ENCODE results near the gene OGN.
"Not testable (repeated sequence)": the region's sequence is repeated elsewhere in the genome, so short reads cannot be mapped to it uniquely, and the experiment has no call there.

OGN gene

GRCh38 chr9:92404042-92404836, at the start of gene OGN:
TSS of gene OGN (minus strand) at chr9:92404578. CDS start at chr9:92403407, 1,171 bp downstream.
- no peak for DNase-seq

- no peak for DNase-seq
Observed at GRCh38 chr9:92446536-92446935, 42.2 kb upstream of the OGN start.

GRCh38 chr9:92444841-92445240, 40.5 kb upstream of the OGN start:
- DNase-seq: no peak

GRCh38 chr9:92440751-92441046, 36.3 kb upstream of the OGN start:
- no peak for DNase-seq

- DNase-seq: no peak
Observed at GRCh38 chr9:92439921-92440750, 35.8 kb upstream of the OGN start.

GRCh38 chr9:92438900-92439526, 34.6 kb upstream of the OGN start:
- DNase-seq: no peak

GRCh38 chr9:92435263-92435662, 30.9 kb upstream of the OGN start:
- DNase-seq: no peak

- DNase-seq: no peak
Observed at GRCh38 chr9:92432972-92433548, 28.7 kb upstream of the OGN start.

GRCh38 chr9:92432350-92432749, 28.0 kb upstream of the OGN start:
- no peak for DNase-seq

- no peak for DNase-seq
Observed at GRCh38 chr9:92429836-92430235, 25.5 kb upstream of the OGN start.

GRCh38 chr9:92426501-92427145, 22.2 kb upstream of the OGN start:
- peak; percentile 12 for DNase-seq

- no peak for DNase-seq
Observed at GRCh38 chr9:92425474-92425873, 21.1 kb upstream of the OGN start.

GRCh38 chr9:92424340-92424739, 20.0 kb upstream of the OGN start, which contains the start of gene OMD:
TSS of gene OMD (minus strand) at chr9:92424471. CDS start at chr9:92417558, 6,913 bp downstream.
- DNase-seq: no peak

GRCh38 chr9:92423612-92424011, 19.2 kb upstream of the OGN start:
- DNase-seq: no peak

- DNase-seq: no peak
Observed at GRCh38 chr9:92422611-92423338, 18.4 kb upstream of the OGN start.

GRCh38 chr9:92414566-92414965, 10.2 kb upstream of the OGN start:
- DNase-seq: no peak

GRCh38 chr9:92411157-92411556, 6.8 kb upstream of the OGN start:
- DNase-seq: not testable (repeated sequence)

GRCh38 chr9:92408747-92409478, 4.5 kb upstream of the OGN start:
- no peak for DNase-seq

GRCh38 chr9:92407818-92408217, 3.4 kb upstream of the OGN start:
- no peak for DNase-seq

GRCh38 chr9:92406477-92406876, 2.1 kb upstream of the OGN start:
- no peak for DNase-seq

- no peak for DNase-seq
Observed at GRCh38 chr9:92405818-92406217, 1.4 kb upstream of the OGN start.

Data from NCI-H1105 (cell line).